Kidney (tissue), 14 donors: ENCODE measurements around the gene VRK1. TPM values are rescaled to one million over a fixed set of nuclear protein-coding genes. Genes with fewer than 3 reads are reported as not detected.

ENCODE experiments used
- DNase-seq, 5 donors: peaks; one replicate each; pipeline ENCODE4 v3.0.0-alpha.2; 2013 to 2020
- FAIRE-seq: peaks from 2 replicates; lab custom pipeline; 2012; peaks lifted over from hg19 to GRCh38; lab: Jason Lieb, UNC
- H3K27ac ChIP-seq, 2 donors: one replicate each; pipeline ENCODE4 v1.7.0; 2013; ENCODE audit warnings: low read depth in 2 of 2, low read length in 2 of 2, inconsistent platforms in 1 of 2
- H3K27me3 ChIP-seq: one replicate; pipeline ENCODE4 v1.7.1; 2013; ENCODE audit warnings: low read length, inconsistent platforms; ENCODE audit not compliant: control insufficient read depth, insufficient read depth
- H3K36me3 ChIP-seq, 3 donors: one replicate each; pipeline versions ENCODE4 v1.7.0 to v1.7.1; 2013; ENCODE audit warnings: low read length in 3 of 3, control low read depth in 1 of 3, inconsistent platforms in 1 of 3; ENCODE audit not compliant: insufficient read depth in 3 of 3, control insufficient read depth in 2 of 3
- H3K4me1 ChIP-seq, 3 donors: one replicate each; pipeline versions ENCODE4 v1.7.0 to v1.7.1; 2013; ENCODE audit warnings: low read length in 3 of 3, inconsistent platforms in 1 of 3, low read depth in 1 of 3; ENCODE audit not compliant: control insufficient read depth in 2 of 3, insufficient read depth in 2 of 3
- H3K4me3 ChIP-seq, 3 donors: one replicate each; pipeline versions ENCODE4 v1.7.0 to v1.8.1; 2013; ENCODE audit warnings: low read length in 3 of 3, control low read depth in 1 of 3, inconsistent platforms in 1 of 3
- H3K9ac ChIP-seq, 3 donors: one replicate each; pipeline versions ENCODE4 v1.7.0 to v1.7.1; 2013; ENCODE audit warnings: low read length in 3 of 3, control low read depth in 1 of 3, inconsistent platforms in 1 of 3
- H3K9me3 ChIP-seq, 3 donors: one replicate each; pipeline versions ENCODE4 v1.7.0 to v1.7.1; 2013; ENCODE audit warnings: low read length in 3 of 3, control low read depth in 1 of 3, inconsistent platforms in 1 of 3; ENCODE audit not compliant: control insufficient read depth in 2 of 3, insufficient read depth in 1 of 3
- intact Hi-C: fragments of 100-400 bp; cut with DNase I; formaldehyde crosslinking; loops from one replicate; pipeline ENCODE4 v1.11.1; 2022
- polyA plus RNA-seq: library from polyadenylated mRNA; stranded (reverse); fragments of 350-450 nt; fragmentation: Illumina TruSeq; extraction: RNeasy Lipid Tissue Mini Kit (QIAGEN cat#74804); gene quantifications from one replicate; pipeline ENCODE4 v1.2.3, GENCODE V29; 2014; ENCODE audit warnings: low read depth, low replicate concordance; ENCODE audit not compliant: insufficient read depth
- total RNA-seq: library from RNA; stranded (reverse); fragmentation: NEBNext Ultra II Directional; extraction: Animal tissue kit (Norgen Biotek cat#: 25700); gene quantifications from one replicate; pipeline ENCODE4 v1.2.1, GENCODE V29; 2021
- TF ChIP-seq, protein P1 (sequence below): IDR thresholded peaks from 3 replicates; pipeline ENCODE4 v1.5.1; 2012; ENCODE audit warnings: mild to moderate bottlenecking, moderate library complexity, borderline replicate concordance; ENCODE audit not compliant: insufficient read depth; ENCODE audit errors: extremely low read depth
- donor health status: control.
- donor health status: control.
- donor health status: control.
- donor health status: control.
- donor health status: control.
- donor health status: DM: yes; HTN: yes; CAD: no.
- donor health status: Normal renal cell carcinoma (clear cell type).

Gene VRK1
- total and polyA plus RNA-seq, 2 donors from 2014 or later = 6.6 to 15.8 TPM

DNA sequence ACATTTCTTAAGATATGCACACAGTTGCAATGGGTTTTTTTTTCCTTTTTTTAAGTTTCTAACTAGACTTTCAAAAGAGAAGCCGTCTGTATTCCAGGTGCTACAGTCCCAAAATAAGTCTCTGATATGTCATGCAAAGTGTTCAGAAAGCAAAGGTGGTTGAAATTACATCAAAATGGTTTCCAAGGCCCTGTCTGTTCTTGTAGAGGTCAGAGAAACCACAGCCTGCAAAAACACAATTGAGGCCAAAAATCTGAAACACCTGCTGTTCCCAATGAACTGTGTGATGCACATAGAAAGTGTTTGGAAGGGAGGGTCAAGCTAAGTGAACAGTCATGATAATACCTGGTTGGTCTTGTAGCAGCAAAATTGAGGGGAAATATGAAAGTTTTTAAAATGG, 91.0 kb downstream of the VRK1 start:
- Histone ChIP-seq H3K9me3 (no peaks in the 10 kb centered on the region), H3K36me3 (no peaks in the 10 kb centered on the region), H3K4me1 (no peaks in the 10 kb centered on the region), H3K4me3 (no peak overlapping the region), H3K27ac (no peak overlapping the region), H3K27me3 (no peaks in the 10 kb centered on the region), H3K9ac (no peak overlapping the region)
- TF ChIP-seq, protein P1, sequence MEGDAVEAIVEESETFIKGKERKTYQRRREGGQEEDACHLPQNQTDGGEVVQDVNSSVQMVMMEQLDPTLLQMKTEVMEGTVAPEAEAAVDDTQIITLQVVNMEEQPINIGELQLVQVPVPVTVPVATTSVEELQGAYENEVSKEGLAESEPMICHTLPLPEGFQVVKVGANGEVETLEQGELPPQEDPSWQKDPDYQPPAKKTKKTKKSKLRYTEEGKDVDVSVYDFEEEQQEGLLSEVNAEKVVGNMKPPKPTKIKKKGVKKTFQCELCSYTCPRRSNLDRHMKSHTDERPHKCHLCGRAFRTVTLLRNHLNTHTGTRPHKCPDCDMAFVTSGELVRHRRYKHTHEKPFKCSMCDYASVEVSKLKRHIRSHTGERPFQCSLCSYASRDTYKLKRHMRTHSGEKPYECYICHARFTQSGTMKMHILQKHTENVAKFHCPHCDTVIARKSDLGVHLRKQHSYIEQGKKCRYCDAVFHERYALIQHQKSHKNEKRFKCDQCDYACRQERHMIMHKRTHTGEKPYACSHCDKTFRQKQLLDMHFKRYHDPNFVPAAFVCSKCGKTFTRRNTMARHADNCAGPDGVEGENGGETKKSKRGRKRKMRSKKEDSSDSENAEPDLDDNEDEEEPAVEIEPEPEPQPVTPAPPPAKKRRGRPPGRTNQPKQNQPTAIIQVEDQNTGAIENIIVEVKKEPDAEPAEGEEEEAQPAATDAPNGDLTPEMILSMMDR = no peak
- FAIRE-seq = no peak
- DNase-seq = no peak
- intact Hi-C loops = no loop called here

DNA sequence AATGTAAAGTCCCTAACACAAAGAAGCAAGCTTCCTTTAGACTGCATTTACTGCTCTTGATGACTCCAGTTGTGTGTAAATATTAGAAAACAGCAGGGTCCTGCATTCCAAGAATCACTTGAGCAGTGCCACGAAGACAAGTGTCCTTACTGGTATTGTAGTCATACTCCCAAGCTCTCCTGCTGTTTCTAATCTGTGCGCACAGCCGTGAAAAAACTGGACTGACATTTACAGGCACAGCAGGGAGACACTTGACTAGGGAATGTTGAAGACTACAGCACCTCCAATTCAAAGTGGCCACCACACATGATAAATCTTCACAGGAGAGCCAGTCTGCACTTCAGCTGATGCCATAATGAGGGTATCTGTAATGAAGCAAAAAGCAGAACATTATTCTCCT, 91.4 kb downstream of the VRK1 start:
- TF ChIP-seq, protein P1 = no peak
- FAIRE-seq = no peak
- intact Hi-C loops = no loop called here

DNA sequence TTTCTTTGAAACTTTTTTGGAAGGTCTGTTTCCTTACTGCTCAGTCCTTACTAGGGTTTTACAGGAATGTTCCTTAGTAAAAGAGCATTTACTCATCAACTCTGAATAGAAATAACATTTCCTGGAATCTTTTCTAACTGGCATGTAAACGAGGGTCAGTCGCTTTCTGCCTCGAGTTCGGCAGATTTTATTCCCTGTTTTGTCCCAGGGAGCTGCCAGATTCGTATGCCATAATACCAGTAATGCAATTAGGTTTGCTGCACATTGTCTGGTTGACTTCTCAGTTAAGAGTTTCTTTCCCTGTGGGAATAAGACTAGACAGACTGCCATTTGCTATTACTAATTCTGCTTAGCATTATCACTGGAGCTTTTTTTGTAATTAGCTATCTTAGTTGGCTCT, 91.9 kb downstream of the VRK1 start:
- H3K27me3 ChIP-seq = no peaks in the 10 kb centered on the region
- no peak for DNase-seq
- H3K27ac ChIP-seq = no peak overlapping the region
- H3K4me1 ChIP-seq = no peaks in the 10 kb centered on the region
- intact Hi-C loops = no loop called here
- no peak overlapping the region for H3K4me3 ChIP-seq
- H3K9ac ChIP-seq = no peak overlapping the region
- H3K36me3 ChIP-seq = no peaks in the 10 kb centered on the region
- H3K9me3 ChIP-seq = no peaks in the 10 kb centered on the region
- TF ChIP-seq, protein P1 = no peak
- FAIRE-seq = no peak

More for the DNA sequence above, 91.4 kb downstream of the VRK1 start:
- DNase-seq = peak in 1 of 5 donors; percentile 9
- Histone ChIP-seq H3K27ac (no peak overlapping the region), H3K36me3 (no peaks in the 10 kb centered on the region), H3K4me1 (no peaks in the 10 kb centered on the region), H3K4me3 (no peak overlapping the region), H3K27me3 (no peaks in the 10 kb centered on the region), H3K9me3 (no peaks in the 10 kb centered on the region), H3K9ac (no peak overlapping the region)
